AG04449 (cell line): ENCODE data around the gene DDX10.

Experiments
- CTCF ChIA-PET: fragments of 350-600 bp; formaldehyde crosslinking; extraction: SDS; loops from one replicate; lab custom pipeline; 2021; ENCODE audit warnings: antibody characterized with exemption; lab: Yijun Ruan, JAX
- POLR2A ChIA-PET: fragments of 400-600, 350-600 bp; formaldehyde crosslinking; extraction: SDS; loops from one replicate; lab custom pipeline; 2020; ENCODE audit warnings: antibody characterized with exemption, inconsistent platforms; lab: Yijun Ruan, JAX
- DNase-seq: peaks from one replicate; pipeline ENCODE4 v3.0.0-alpha.2; 2010; ENCODE audit warnings: low read depth, low spot score
- H3K4me3 ChIP-seq: 2 replicates; pipeline ENCODE4 v1.5.1; 2011; ENCODE audit warnings: low read depth, mild to moderate bottlenecking, control low read depth, low read length
- TF ChIP-seq, protein P1 (sequence below): IDR thresholded peaks from one replicate; pipeline ENCODE4 v1.5.1; 2011; ENCODE audit warnings: mild to moderate bottlenecking, moderate library complexity, low read length, control low read depth, inconsistent platforms; ENCODE audit not compliant: insufficient read depth; ENCODE audit errors: missing control alignments

Gene DDX10

DNA sequence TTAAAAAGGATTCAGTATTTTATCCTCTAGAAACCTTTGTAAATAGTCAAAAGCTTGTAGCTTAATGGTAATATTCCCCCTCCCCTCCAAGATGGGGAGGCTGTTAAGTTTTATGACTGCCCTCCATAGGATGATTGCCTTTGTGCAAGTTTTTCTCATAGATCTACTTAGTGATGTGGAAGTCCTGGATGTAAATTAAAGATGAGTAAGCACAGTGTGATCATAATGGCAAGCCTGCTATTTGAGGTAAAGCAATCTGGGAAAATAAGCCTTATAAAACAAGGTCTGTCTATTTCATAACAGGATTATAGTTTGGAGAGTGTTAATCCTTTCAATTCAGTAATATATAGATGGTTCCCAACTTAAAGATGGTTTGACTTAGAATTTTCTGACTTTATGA lies 216.3 kb downstream of the DDX10 start:
- DNase-seq, result no peak
- ChIA-PET POLR2A (no interaction called here), CTCF (interaction anchor here (1.2 kb wide), 1 partner anchor 183 kb away, joined by 4 read pairs; no protein-coding TSS in a partner anchor)
- TF ChIP-seq, protein P1, sequence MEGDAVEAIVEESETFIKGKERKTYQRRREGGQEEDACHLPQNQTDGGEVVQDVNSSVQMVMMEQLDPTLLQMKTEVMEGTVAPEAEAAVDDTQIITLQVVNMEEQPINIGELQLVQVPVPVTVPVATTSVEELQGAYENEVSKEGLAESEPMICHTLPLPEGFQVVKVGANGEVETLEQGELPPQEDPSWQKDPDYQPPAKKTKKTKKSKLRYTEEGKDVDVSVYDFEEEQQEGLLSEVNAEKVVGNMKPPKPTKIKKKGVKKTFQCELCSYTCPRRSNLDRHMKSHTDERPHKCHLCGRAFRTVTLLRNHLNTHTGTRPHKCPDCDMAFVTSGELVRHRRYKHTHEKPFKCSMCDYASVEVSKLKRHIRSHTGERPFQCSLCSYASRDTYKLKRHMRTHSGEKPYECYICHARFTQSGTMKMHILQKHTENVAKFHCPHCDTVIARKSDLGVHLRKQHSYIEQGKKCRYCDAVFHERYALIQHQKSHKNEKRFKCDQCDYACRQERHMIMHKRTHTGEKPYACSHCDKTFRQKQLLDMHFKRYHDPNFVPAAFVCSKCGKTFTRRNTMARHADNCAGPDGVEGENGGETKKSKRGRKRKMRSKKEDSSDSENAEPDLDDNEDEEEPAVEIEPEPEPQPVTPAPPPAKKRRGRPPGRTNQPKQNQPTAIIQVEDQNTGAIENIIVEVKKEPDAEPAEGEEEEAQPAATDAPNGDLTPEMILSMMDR, result no peak
- no peak overlapping the region for H3K4me3 ChIP-seq

DNA sequence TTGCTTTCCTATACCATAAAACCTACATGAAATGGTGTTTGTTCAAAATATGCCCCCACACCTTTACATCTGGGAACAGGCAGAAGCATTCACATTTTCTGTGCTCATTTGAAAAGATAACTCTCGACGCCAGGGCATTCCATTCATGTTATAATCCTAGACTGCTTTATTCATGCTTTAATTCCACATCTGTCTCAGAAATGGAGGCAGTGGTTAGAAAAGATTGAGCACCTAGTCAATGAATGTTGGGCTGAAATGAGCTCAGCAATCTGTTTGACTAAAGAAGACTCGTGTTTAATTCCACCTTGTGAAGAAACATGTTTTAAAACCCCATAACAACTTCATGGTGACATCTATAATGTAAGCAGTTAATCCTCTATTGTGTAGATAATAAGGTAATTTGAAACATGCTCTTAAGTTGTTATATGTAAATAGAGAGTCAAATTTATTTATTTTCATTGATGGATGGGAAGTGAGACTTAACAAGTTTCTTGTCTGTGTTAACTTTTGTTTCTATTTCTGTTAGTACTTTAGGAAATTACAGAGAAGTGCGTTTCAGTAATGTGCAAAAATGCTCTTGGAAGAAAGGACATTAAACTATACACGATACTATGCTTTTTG lies 217.5 kb downstream of the DDX10 start:
- TF ChIP-seq, protein P1, result no peak
- CTCF ChIA-PET, result no interaction called here
- H3K4me3 ChIP-seq, result no peak overlapping the region
- POLR2A ChIA-PET, result no interaction called here
- DNase-seq, result no peak

DNA sequence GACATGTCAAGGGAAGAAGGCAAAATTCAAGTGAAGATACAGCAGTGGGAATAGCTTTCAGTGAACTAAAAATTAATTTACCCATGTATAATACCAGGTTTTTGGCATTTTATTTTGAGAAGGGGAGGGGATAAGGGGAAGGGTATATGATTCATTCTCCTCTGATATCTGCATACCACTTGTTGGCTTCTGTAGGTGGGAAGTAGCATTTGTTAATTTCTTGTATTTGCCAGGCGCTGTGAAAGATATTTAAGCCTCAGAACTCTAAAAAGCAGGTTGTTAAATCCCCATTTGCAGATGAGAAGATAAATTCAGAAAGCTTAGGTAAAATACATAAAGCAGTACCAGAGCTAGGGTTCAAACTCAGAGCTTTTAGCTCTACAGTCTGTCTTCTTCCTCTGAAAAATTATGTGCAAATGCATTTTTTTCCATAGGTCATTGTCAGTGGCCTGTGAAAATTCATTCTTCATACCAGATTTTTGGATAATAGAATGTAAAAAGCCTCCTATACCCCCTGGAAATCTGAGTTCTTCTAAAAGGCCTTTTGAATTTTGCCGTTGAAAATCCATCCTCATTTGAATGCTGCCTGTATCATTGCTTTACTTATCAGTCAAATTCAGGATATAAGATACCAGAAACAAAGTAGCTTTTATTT lies 221.3 kb downstream of the DDX10 start:
- ChIA-PET CTCF (interaction anchor here (1.2 to 1.8 kb wide), 3 partner anchors 11 to 189 kb away, joined by 3 to 6 read pairs (median 4); no protein-coding TSS in a partner anchor), POLR2A (no interaction called here)
- H3K4me3 ChIP-seq, result no peak overlapping the region
- no peak for DNase-seq
- TF ChIP-seq, protein P1, result no peak

DNA sequence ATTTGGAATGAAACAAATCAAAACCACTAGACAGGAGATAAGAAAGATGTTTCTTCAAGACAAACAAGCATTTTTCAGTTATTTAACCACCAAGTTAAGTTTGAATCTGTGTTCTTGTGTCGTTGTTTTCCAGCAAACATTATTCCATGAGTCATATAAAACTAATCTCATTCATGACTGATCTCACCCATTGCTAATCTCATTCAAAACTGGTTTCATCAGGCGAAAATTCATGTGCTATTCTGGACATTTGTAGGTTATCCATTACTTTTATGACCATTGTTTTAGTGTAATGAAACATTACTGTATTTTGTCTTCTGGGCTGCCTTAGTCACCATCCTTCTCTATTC lies 221.8 kb downstream of the DDX10 start:
- TF ChIP-seq, protein P1, result no peak
- DNase-seq, result no peak
- ChIA-PET CTCF (interaction anchor here (1.3 to 1.8 kb wide), 2 partner anchors 15 to 189 kb away, joined by 4 to 6 read pairs; no protein-coding TSS in a partner anchor), POLR2A (no interaction called here)
- H3K4me3 ChIP-seq, result no peak overlapping the region

DNA sequence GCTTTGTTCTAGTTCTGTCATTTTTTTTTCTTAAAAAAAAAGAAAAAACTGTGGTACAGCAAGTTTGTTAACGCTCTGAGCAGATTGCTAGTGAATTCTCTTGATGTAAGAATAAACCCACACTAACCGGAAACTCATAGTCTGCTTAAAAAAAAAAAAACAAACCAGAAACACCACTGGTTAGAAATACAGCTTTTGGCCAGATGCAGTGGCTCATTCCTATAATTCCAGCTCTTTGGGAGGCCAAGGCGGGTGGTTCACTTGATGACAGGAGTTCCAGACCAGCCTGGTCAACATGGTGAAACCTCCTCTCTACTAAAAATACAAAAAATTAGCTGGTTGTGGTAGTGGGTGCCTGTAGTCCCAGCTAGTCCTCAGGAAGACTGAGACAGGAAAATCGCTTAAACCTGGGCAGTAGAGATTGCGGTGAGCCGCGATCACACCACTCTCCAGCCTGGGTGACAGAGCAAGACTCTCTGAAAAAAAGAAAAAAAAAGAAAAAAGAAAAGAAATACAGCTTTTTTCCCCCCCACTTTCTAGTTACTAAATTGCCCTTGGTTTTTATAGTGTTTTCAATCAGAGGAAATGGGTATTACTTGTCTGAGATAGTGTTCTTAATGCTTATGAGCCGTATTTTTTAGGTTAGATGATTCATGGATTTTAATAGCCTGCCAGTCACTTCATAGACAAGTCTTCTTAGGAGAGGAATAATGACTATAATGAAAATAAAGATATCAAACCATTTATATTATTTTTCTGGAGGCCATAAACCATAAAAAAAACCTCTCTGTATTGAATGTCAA lies 222.8 kb downstream of the DDX10 start:
- ChIA-PET POLR2A (interaction anchor here (0.6 to 1.1 kb wide), 2 partner anchors 9 to 145 kb away, joined by 3 to 4 read pairs; no protein-coding TSS in a partner anchor), CTCF (no interaction called here)
- no peak overlapping the region for H3K4me3 ChIP-seq
- TF ChIP-seq, protein P1, result no peak
- peak; percentile 85 for DNase-seq
